Gastrocnemius medialis (tissue), 4 donors: ENCODE data around the gene LMTK2.

Experiments used
- CTCF ChIP-seq, 5 experiments: fragments of 450-650 bp in 3 of 5; fragments of 200-600 bp in 2 of 5; sonication (generic) in 2 of 5; IDR thresholded peaks in 4 of 5; conservative IDR thresholded peaks in 1 of 5; 1 replicate in 4 of 5; 2 replicates in 1 of 5; pipeline ENCODE4 v1.5.1; 2016 to 2019; ENCODE audit warnings: antibody characterized with exemption in 5 of 5, mild to moderate bottlenecking in 3 of 5, moderate library complexity in 3 of 5
- POLR2A ChIP-seq, 2 donors: fragments of 450-650 bp; IDR thresholded peaks; one replicate each; pipeline ENCODE4 v1.6.1; 2017; ENCODE audit warnings: antibody characterized with exemption in 2 of 2, mild to moderate bottlenecking in 2 of 2, moderate library complexity in 2 of 2

- no peak for TF ChIP-seq CTCF (IDR thresholded peaks at IDR 0.05 in 4 of 5, conservative IDR thresholded peaks at IDR 0.05 in 1 of 5)
- no peak for TF ChIP-seq POLR2A (IDR thresholded peaks at IDR 0.05)
These were observed 119.4 kb downstream of the LMTK2 start for GRCh38 chr7:98225913-98226614.
